Suprapubic skin (tissue), 3 donors: ENCODE measurements around the gene PHEX.

Experiments
- CTCF ChIP-seq, 2 donors: fragments of 200-600 bp in 1 of 2; fragments of 450-650 bp in 1 of 2; sonication (generic) in 1 of 2; IDR thresholded peaks; one replicate each; pipeline ENCODE4 v1.5.1; 2016 to 2019; ENCODE audit warnings: antibody characterized with exemption in 2 of 2, mild to moderate bottlenecking in 1 of 2, moderate library complexity in 1 of 2
- EP300 ChIP-seq: sonication (generic); formaldehyde crosslinking; IDR thresholded peaks from one replicate; pipeline ENCODE4 v1.6.1; 2017; ENCODE audit warnings: antibody characterized with exemption

- TF ChIP-seq CTCF (IDR thresholded peaks at IDR 0.05) (peak; percentile 77 to 93), EP300 (no peak)
Observed at GRCh38 chrX:21985332-21985777, 46.8 kb upstream of the PHEX start.
